ENCODE data around the gene HCN2. TPM values are rescaled to one million over a fixed set of nuclear protein-coding genes. Genes with fewer than 3 reads are reported as not detected.

Gene HCN2
- total and polyA plus RNA-seq, 2 of the 13 experiments (the other 11 are each of a cell fraction or from before 2014, with no cell fraction given), result 0.01 TPM; not detected in 1

DNA sequence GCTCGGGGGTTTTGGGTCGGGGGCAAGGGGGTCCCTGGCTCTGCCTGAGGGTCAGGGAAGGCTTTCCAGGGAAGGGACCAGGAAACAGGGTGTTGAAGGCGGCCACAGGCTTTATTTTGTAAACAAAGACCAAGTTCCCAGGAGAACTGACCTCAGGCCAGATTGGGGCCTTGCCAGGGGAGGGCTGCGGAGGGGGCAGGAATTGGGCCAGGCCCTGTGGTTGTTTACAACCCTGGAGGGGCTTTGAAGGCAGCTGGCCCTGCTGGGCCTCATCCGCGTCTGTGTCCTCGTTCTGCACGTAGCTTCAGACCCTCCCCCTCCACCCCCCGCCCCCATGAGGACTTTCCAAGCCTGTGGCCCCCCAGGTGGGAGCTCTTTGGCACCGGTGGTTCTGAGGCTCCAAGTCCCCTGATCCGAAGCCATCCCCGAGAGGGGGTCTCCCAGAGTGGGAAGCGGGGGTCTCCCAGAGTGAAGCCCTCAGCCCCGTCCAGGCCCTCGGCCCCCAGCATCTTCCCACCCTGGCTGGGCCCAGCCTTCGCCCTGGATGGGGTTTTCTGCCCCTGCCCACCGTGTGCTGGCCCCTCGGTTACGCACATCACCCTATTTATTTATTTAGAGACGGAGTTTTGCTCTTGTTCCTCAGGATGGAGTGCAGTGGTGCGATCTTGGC, 30.8 kb upstream of the HCN2 start (continued):
- TF ChIP-seq GPN1 (CRISPR knock-in tag; IDR thresholded peaks at IDR 0.05; ENCODE audit: borderline replicate concordance), result no peak
- TF ChIP-seq, protein P1, sequence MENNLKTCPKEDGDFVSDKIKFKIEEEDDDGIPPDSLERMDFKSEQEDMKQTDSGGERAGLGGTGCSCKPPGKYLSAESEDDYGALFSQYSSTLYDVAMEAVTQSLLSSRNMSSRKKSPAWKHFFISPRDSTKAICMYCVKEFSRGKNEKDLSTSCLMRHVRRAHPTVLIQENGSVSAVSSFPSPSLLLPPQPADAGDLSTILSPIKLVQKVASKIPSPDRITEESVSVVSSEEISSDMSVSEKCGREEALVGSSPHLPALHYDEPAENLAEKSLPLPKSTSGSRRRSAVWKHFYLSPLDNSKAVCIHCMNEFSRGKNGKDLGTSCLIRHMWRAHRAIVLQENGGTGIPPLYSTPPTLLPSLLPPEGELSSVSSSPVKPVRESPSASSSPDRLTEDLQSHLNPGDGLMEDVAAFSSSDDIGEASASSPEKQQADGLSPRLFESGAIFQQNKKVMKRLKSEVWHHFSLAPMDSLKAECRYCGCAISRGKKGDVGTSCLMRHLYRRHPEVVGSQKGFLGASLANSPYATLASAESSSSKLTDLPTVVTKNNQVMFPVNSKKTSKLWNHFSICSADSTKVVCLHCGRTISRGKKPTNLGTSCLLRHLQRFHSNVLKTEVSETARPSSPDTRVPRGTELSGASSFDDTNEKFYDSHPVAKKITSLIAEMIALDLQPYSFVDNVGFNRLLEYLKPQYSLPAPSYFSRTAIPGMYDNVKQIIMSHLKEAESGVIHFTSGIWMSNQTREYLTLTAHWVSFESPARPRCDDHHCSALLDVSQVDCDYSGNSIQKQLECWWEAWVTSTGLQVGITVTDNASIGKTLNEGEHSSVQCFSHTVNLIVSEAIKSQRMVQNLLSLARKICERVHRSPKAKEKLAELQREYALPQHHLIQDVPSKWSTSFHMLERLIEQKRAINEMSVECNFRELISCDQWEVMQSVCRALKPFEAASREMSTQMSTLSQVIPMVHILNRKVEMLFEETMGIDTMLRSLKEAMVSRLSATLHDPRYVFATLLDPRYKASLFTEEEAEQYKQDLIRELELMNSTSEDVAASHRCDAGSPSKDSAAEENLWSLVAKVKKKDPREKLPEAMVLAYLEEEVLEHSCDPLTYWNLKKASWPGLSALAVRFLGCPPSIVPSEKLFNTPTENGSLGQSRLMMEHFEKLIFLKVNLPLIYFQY (CRISPR knock-in tag; IDR thresholded peaks at IDR 0.05; ENCODE audit: borderline replicate concordance), result peak; percentile 88; the same call in 1 of the 2 replicates
- TF ChIP-seq ZMAT3 (CRISPR knock-in tag; conservative IDR thresholded peaks at IDR 0.05), result peak; percentile 72; the same call in 1 of the 2 replicates
- no peak for TF ChIP-seq RNF2 (conservative IDR thresholded peaks at IDR 0.05; ENCODE audit: low read depth)
- no peak for TF ChIP-seq ZSCAN31 (CRISPR knock-in tag; IDR thresholded peaks at IDR 0.05; ENCODE audit: low read depth)
- no peak for TF ChIP-seq ZNF446 (CRISPR knock-in tag; IDR thresholded peaks at IDR 0.05)
- TF ChIP-seq GLI4 (CRISPR knock-in tag; IDR thresholded peaks at IDR 0.05; ENCODE audit: borderline replicate concordance), result no peak
- no peak for TF ChIP-seq TERF1 (CRISPR knock-in tag; IDR thresholded peaks at IDR 0.05)
- no peak for TF ChIP-seq NAIF1 (CRISPR knock-in tag; IDR thresholded peaks at IDR 0.05; ENCODE audit: borderline replicate concordance)
- no peak for TF ChIP-seq ZNF143 (CRISPR knock-in tag; IDR thresholded peaks at IDR 0.05)
- TF ChIP-seq SNAPC2 (CRISPR knock-in tag; IDR thresholded peaks at IDR 0.05), result no peak
- TF ChIP-seq ZFAT (CRISPR knock-in tag; conservative IDR thresholded peaks at IDR 0.05), result no peak
- no peak for TF ChIP-seq SRSF4 (IDR thresholded peaks at IDR 0.05; ENCODE audit: low read depth, low read length, poor library complexity, severe bottlenecking)
- no peak; the same call in 1 of the 2 replicates for TF ChIP-seq HIC2 (CRISPR knock-in tag; IDR thresholded peaks at IDR 0.05; ENCODE audit: low read depth)
- TF ChIP-seq, protein P2, sequence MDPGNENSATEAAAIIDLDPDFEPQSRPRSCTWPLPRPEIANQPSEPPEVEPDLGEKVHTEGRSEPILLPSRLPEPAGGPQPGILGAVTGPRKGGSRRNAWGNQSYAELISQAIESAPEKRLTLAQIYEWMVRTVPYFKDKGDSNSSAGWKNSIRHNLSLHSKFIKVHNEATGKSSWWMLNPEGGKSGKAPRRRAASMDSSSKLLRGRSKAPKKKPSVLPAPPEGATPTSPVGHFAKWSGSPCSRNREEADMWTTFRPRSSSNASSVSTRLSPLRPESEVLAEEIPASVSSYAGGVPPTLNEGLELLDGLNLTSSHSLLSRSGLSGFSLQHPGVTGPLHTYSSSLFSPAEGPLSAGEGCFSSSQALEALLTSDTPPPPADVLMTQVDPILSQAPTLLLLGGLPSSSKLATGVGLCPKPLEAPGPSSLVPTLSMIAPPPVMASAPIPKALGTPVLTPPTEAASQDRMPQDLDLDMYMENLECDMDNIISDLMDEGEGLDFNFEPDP (CRISPR knock-in tag; conservative IDR thresholded peaks at IDR 0.05), result no peak
- no peak for TF ChIP-seq HOXA5 (CRISPR knock-in tag; IDR thresholded peaks at IDR 0.05)
- TF ChIP-seq TARDBP (CRISPR knock-in tag; IDR thresholded peaks at IDR 0.05), result no peak; the same call in 1 of the 2 replicates
- no peak for TF ChIP-seq ZNF75D (CRISPR knock-in tag; IDR thresholded peaks at IDR 0.05; ENCODE audit: borderline replicate concordance)
- peak; percentile 39; the same call in 1 of the 2 replicates for TF ChIP-seq ZNF232 (CRISPR knock-in tag; IDR thresholded peaks at IDR 0.05; ENCODE audit: borderline replicate concordance)
- no peak for TF ChIP-seq NBN (conservative IDR thresholded peaks at IDR 0.05)
- no peak for TF ChIP-seq GABPA (IDR thresholded peaks at IDR 0.05; ENCODE audit: low read depth, low read length)
- peak; percentile 40; the same call in 1 of the 2 replicates for TF ChIP-seq GABPA (CRISPR knock-in tag; IDR thresholded peaks at IDR 0.05; ENCODE audit: low read depth)

Data from HepG2 (cell line).